Measurements from ENCODE around the gene HAPLN2.

Gene HAPLN2

DNA sequence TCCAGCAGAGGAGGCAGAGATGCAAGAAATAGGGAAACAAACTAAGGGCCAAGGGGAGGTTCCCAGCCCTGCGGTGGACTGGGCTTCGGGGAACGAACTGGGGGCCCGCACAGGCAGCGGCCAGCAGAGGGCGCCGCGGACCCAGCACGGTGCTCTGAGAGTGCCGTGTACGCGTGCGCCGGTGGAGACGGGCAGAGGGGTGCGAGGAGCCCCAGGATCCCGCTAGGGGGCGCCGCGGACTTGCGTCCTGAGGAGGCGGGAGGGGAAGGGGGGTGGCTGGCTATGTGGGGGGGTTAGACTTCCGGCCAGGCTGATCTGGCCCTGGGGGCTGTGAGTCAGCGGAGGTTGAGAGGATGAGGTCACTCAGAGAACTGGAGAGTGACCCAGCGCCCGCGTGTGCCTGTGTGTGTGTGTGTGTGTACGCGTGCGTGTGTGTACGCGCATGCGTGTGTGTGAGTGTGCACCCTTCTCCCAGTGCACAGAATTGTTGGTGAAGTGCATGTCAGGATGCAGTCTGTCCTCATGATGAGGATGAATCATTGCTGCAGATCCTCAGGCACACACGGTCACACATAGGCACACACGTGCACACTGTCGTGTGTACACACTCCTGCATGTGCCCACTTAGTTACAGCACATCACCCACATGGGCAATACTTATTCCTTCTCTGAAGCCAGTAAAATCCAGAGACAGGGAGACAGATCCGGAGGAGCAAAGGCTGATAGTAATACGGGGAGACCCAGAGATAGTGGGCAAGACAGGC is 41.0 kb downstream of the HAPLN2 start (continued):
- TF ChIP-seq, protein P1, sequence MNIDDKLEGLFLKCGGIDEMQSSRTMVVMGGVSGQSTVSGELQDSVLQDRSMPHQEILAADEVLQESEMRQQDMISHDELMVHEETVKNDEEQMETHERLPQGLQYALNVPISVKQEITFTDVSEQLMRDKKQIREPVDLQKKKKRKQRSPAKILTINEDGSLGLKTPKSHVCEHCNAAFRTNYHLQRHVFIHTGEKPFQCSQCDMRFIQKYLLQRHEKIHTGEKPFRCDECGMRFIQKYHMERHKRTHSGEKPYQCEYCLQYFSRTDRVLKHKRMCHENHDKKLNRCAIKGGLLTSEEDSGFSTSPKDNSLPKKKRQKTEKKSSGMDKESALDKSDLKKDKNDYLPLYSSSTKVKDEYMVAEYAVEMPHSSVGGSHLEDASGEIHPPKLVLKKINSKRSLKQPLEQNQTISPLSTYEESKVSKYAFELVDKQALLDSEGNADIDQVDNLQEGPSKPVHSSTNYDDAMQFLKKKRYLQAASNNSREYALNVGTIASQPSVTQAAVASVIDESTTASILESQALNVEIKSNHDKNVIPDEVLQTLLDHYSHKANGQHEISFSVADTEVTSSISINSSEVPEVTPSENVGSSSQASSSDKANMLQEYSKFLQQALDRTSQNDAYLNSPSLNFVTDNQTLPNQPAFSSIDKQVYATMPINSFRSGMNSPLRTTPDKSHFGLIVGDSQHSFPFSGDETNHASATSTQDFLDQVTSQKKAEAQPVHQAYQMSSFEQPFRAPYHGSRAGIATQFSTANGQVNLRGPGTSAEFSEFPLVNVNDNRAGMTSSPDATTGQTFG (tag by site-specific recombination; IDR thresholded peaks at IDR 0.05; ENCODE audit: borderline replicate concordance): no peak; the same call in 1 of the 2 replicates
- TF ChIP-seq, protein P2, sequence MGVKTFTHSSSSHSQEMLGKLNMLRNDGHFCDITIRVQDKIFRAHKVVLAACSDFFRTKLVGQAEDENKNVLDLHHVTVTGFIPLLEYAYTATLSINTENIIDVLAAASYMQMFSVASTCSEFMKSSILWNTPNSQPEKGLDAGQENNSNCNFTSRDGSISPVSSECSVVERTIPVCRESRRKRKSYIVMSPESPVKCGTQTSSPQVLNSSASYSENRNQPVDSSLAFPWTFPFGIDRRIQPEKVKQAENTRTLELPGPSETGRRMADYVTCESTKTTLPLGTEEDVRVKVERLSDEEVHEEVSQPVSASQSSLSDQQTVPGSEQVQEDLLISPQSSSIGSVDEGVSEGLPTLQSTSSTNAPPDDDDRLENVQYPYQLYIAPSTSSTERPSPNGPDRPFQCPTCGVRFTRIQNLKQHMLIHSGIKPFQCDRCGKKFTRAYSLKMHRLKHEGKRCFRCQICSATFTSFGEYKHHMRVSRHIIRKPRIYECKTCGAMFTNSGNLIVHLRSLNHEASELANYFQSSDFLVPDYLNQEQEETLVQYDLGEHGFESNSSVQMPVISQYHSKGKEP (tag by site-specific recombination; IDR thresholded peaks at IDR 0.05): 0 out of 2 replicates have a peak, but pooled peaks have one; percentile 35
- no peak for TF ChIP-seq ZNF214 (tag by site-specific recombination; IDR thresholded peaks at IDR 0.05; ENCODE audit: borderline replicate concordance)
- TF ChIP-seq KLF1 (tag by site-specific recombination; IDR thresholded peaks at IDR 0.05): peak; percentile 59
- TF ChIP-seq GLIS1 (tag by site-specific recombination; IDR thresholded peaks at IDR 0.05): peak; percentile 94
- peak; percentile 100 for TF ChIP-seq BCL11A (tag by site-specific recombination; IDR thresholded peaks at IDR 0.05; ENCODE audit: low read depth)
- peak; percentile 79; the same call in 1 of the 2 replicates for TF ChIP-seq ZNF558 (tag by site-specific recombination; IDR thresholded peaks at IDR 0.05)
- peak; percentile 65 for TF ChIP-seq ZNF654 (tag by site-specific recombination; IDR thresholded peaks at IDR 0.05; ENCODE audit: low read depth)
- TF ChIP-seq ZNF664 (tag by site-specific recombination; IDR thresholded peaks at IDR 0.05): peak; percentile 80
- peak; percentile 64 for TF ChIP-seq ZIC2 (tag by site-specific recombination; IDR thresholded peaks at IDR 0.05)
- TF ChIP-seq, protein P3, sequence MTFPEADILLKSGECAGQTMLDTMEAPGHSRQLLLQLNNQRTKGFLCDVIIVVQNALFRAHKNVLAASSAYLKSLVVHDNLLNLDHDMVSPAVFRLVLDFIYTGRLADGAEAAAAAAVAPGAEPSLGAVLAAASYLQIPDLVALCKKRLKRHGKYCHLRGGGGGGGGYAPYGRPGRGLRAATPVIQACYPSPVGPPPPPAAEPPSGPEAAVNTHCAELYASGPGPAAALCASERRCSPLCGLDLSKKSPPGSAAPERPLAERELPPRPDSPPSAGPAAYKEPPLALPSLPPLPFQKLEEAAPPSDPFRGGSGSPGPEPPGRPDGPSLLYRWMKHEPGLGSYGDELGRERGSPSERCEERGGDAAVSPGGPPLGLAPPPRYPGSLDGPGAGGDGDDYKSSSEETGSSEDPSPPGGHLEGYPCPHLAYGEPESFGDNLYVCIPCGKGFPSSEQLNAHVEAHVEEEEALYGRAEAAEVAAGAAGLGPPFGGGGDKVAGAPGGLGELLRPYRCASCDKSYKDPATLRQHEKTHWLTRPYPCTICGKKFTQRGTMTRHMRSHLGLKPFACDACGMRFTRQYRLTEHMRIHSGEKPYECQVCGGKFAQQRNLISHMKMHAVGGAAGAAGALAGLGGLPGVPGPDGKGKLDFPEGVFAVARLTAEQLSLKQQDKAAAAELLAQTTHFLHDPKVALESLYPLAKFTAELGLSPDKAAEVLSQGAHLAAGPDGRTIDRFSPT (tag by site-specific recombination; IDR thresholded peaks at IDR 0.05): peak; percentile 98
- TF ChIP-seq GFI1B (tag by site-specific recombination; IDR thresholded peaks at IDR 0.05): 0 out of 2 replicates have a peak, but pooled peaks have one; percentile 32
- no peak for TF ChIP-seq ZNF311 (tag by site-specific recombination; IDR thresholded peaks at IDR 0.05; ENCODE audit: borderline replicate concordance)
- peak; percentile 91 for TF ChIP-seq ZBTB7A (tag by site-specific recombination; IDR thresholded peaks at IDR 0.05; ENCODE audit: low read depth)
- no peak for TF ChIP-seq ZNF112 (tag by site-specific recombination; IDR thresholded peaks at IDR 0.05)
- TF ChIP-seq, protein P4, sequence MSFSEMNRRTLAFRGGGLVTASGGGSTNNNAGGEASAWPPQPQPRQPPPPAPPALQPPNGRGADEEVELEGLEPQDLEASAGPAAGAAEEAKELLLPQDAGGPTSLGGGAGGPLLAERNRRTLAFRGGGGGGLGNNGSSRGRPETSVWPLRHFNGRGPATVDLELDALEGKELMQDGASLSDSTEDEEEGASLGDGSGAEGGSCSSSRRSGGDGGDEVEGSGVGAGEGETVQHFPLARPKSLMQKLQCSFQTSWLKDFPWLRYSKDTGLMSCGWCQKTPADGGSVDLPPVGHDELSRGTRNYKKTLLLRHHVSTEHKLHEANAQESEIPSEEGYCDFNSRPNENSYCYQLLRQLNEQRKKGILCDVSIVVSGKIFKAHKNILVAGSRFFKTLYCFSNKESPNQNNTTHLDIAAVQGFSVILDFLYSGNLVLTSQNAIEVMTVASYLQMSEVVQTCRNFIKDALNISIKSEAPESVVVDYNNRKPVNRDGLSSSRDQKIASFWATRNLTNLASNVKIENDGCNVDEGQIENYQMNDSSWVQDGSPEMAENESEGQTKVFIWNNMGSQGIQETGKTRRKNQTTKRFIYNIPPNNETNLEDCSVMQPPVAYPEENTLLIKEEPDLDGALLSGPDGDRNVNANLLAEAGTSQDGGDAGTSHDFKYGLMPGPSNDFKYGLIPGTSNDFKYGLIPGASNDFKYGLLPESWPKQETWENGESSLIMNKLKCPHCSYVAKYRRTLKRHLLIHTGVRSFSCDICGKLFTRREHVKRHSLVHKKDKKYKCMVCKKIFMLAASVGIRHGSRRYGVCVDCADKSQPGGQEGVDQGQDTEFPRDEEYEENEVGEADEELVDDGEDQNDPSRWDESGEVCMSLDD (tag by site-specific recombination; IDR thresholded peaks at IDR 0.05): peak; percentile 99
- TF ChIP-seq ZNF274 (IDR thresholded peaks at IDR 0.05; ENCODE audit: low read length): no peak
- TF ChIP-seq ZNF274 (tag by site-specific recombination; IDR thresholded peaks at IDR 0.05; ENCODE audit: borderline replicate concordance): no peak
- no peak for TF ChIP-seq MEIS1 (CRISPR knock-in tag; IDR thresholded peaks at IDR 0.05; ENCODE audit: borderline replicate concordance)
- TF ChIP-seq ZNF747 (tag by site-specific recombination; IDR thresholded peaks at IDR 0.05): no peak
- TF ChIP-seq, protein P5, sequence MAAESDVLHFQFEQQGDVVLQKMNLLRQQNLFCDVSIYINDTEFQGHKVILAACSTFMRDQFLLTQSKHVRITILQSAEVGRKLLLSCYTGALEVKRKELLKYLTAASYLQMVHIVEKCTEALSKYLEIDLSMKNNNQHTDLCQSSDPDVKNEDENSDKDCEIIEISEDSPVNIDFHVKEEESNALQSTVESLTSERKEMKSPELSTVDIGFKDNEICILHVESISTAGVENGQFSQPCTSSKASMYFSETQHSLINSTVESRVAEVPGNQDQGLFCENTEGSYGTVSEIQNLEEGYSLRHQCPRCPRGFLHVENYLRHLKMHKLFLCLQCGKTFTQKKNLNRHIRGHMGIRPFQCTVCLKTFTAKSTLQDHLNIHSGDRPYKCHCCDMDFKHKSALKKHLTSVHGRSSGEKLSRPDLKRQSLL (tag by site-specific recombination; IDR thresholded peaks at IDR 0.05): peak; percentile 22; the same call in 1 of the 2 replicates
- peak; percentile 94 for TF ChIP-seq ZBTB21 (tag by site-specific recombination; IDR thresholded peaks at IDR 0.05)
- TF ChIP-seq ZNF138 (tag by site-specific recombination; IDR thresholded peaks at IDR 0.05; ENCODE audit: borderline replicate concordance): no peak
- TF ChIP-seq ZNF37A (tag by site-specific recombination; IDR thresholded peaks at IDR 0.05): no peak
- TF ChIP-seq ZSCAN16 (tag by site-specific recombination; IDR thresholded peaks at IDR 0.05): no peak
- TF ChIP-seq BCL11B (tag by site-specific recombination; IDR thresholded peaks at IDR 0.05; ENCODE audit: low read depth): peak; percentile 96
- no peak for TF ChIP-seq MZF1 (tag by site-specific recombination; IDR thresholded peaks at IDR 0.05; ENCODE audit: borderline replicate concordance)
- TF ChIP-seq ZNF140 (tag by site-specific recombination; IDR thresholded peaks at IDR 0.05): no peak; the same call in 1 of the 2 replicates
- TF ChIP-seq ZBTB20 (tag by site-specific recombination; IDR thresholded peaks at IDR 0.05): peak; percentile 67; the same call in 1 of the 2 replicates
- peak; percentile 63; the same call in 1 of the 2 replicates for TF ChIP-seq ZNF10 (tag by site-specific recombination; IDR thresholded peaks at IDR 0.05)
